ENCODE measurements around the gene ECM1. TPM values are rescaled to one million over a fixed set of nuclear protein-coding genes. Genes with fewer than 3 reads are reported as not detected.
A peak's percentile ranks its signal among the peaks of the same experiment; 100 is the strongest.

ECM1 gene
- total and polyA plus RNA-seq, 2 donors (not counting 3 experiments of a cell fraction or from before 2014, with no cell fraction given) = 7.2 to 16.6 TPM

DNA sequence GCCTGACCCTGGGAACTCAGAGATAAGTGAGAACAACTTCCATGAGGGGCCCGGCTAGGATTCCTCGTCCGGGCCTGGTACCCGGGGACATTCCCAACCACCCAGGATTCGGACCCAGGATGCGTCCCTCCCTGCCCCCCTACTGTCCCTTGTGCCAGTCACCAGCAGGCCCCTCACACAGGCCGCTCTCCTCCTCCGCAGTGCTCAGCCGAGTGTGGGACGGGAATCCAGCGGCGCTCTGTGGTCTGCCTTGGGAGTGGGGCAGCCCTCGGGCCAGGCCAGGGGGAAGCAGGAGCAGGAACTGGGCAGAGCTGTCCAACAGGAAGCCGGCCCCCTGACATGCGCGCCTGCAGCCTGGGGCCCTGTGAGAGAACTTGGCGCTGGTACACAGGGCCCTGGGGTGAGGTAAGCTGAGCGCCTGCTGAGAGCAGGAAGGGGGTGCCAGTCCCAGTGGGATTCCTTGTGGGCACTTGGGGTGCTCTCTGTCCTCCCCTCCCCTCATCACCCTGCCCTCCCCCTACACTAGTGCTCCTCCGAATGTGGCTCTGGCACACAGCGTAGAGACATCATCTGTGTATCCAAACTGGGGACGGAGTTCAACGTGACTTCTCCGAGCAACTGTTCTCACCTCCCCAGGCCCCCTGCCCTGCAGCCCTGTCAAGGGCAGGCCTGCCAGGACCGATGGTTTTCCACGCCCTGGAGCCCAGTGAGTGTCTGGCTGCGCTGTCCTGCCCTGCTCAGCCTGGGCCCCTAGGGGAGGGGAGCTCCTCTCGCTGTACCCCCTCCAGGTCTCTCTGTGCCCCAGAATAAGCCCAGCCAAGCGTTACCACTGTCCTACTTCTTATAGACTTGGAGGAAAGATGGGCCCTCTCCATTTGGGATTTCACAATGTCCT is 51.1 kb downstream of the ECM1 start:
- Histone ChIP-seq H3K27me3 (ENCODE audit: control insufficient read depth in 2 of 2, insufficient read depth in 2 of 2, low read length in 2 of 2) (no peaks in the 10 kb centered on the region), H3K36me3 (ENCODE audit: control insufficient read depth in 2 of 2, extremely low read depth in 1 of 2, insufficient read depth in 2 of 2, low read length in 2 of 2) (peaks cover 0 to 4% of the 10 kb centered on the region in 2 experiments), H3K9ac (replicated peaks; ENCODE audit: extremely low read depth, insufficient read depth, low read length) (peak overlapping the region; percentile 57), H2AFZ (ENCODE audit: low read depth, low read length) (peak overlapping the region; percentile 62), H3K9me3 (replicated peaks; ENCODE audit: control insufficient read depth, insufficient read depth, low read length) (no peaks in the 10 kb centered on the region), H3K4me3 (replicated peaks in 1 of 3; ENCODE audit: insufficient read depth in 1 of 3, low read depth in 1 of 3, low read length in 3 of 3) (peak overlapping the region; percentile 30 to 58 (median 43)), H3K27ac (ENCODE audit: insufficient read depth, low read depth, low read length) (peak overlapping the region; percentile 62), H3K9me1 (replicated peaks; ENCODE audit: control insufficient read depth, extremely low read depth, insufficient read depth, low read length) (no peaks in the 10 kb centered on the region), H3K79me2 (ENCODE audit: control insufficient read depth, insufficient read depth, low read length) (peaks cover 4% of the 10 kb centered on the region), H4K20me1 (replicated peaks; ENCODE audit: control insufficient read depth, extremely low read depth, insufficient read depth, low read length) (no peaks in the 10 kb centered on the region), H3K4me1 (ENCODE audit: control insufficient read depth, extremely low read depth, insufficient read depth, low read length) (peaks cover 50% of the 10 kb centered on the region), H3K4me2 (ENCODE audit: insufficient read depth, low read length) (peak overlapping the region; percentile 75)
- FAIRE-seq = peak; percentile 89
- no peak for TF ChIP-seq GATA2 (IDR thresholded peaks at IDR 0.05; ENCODE audit: insufficient read depth, insufficient read length, low read depth, low read length)
- TF ChIP-seq EZH2 (IDR thresholded peaks at IDR 0.05; ENCODE audit: borderline replicate concordance, low read depth, low read length, severe bottlenecking) = no peak
- TF ChIP-seq, protein P1, sequence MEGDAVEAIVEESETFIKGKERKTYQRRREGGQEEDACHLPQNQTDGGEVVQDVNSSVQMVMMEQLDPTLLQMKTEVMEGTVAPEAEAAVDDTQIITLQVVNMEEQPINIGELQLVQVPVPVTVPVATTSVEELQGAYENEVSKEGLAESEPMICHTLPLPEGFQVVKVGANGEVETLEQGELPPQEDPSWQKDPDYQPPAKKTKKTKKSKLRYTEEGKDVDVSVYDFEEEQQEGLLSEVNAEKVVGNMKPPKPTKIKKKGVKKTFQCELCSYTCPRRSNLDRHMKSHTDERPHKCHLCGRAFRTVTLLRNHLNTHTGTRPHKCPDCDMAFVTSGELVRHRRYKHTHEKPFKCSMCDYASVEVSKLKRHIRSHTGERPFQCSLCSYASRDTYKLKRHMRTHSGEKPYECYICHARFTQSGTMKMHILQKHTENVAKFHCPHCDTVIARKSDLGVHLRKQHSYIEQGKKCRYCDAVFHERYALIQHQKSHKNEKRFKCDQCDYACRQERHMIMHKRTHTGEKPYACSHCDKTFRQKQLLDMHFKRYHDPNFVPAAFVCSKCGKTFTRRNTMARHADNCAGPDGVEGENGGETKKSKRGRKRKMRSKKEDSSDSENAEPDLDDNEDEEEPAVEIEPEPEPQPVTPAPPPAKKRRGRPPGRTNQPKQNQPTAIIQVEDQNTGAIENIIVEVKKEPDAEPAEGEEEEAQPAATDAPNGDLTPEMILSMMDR (IDR thresholded peaks at IDR 0.05; ENCODE audit: extremely low read depth in 1 of 2, insufficient read depth in 1 of 2, low read depth in 1 of 2, low read length in 2 of 2) = no peak
- TF ChIP-seq FOS (IDR thresholded peaks at IDR 0.05; ENCODE audit: borderline replicate concordance, insufficient read depth, low read length) = no peak
- TF ChIP-seq POLR2AphosphoS5 (IDR thresholded peaks at IDR 0.05; ENCODE audit: insufficient read depth, low read depth, low read length) = peak; percentile 73
- TF ChIP-seq MYC (IDR thresholded peaks at IDR 0.05; ENCODE audit: low read depth, low read length) = no peak
- TF ChIP-seq JUN (IDR thresholded peaks at IDR 0.05; ENCODE audit: borderline replicate concordance, insufficient read depth, insufficient read length, low read depth) = no peak
- peak; percentile 76 for TF ChIP-seq POLR2A (IDR thresholded peaks at IDR 0.05; ENCODE audit: low read depth, low read length)
- TF ChIP-seq MAX (IDR thresholded peaks at IDR 0.05; ENCODE audit: insufficient read depth, insufficient read length) = no peak
- ChIA-PET POLR2A (interaction anchor here (1.0 to 1.4 kb wide), 3 partner anchors 9 to 21 kb away, joined by 5 to 9 read pairs (median 6); partner anchors contain the start of gene MCL1), CTCF (interaction anchor here (0.5 to 13.9 kb wide), 25 partner anchors 8 to 448 kb away, joined by 3 to 288 read pairs (median 5); partner anchors contain the start of genes ADAMTSL4, CTSK, ECM1 and ENSA)
- DNase-seq (ENCODE audit: low read depth, low spot score) = peak; percentile 81
- intact Hi-C loops (cut with micrococcal nuclease) = loop anchor here (2.0 kb wide), 1 partner anchor 72 kb away; the partner anchor contains the start of gene TARS2
- no TSS peak for BruUV-seq (replicated peaks)
- dilution Hi-C loops (cut with MboI; ENCODE audit: extremely low pct_ligation_motif_present, low sequenced_read_pairs) = no loop called here
